WI38 (cell line): ENCODE results near the gene ARPC5.

Experiments used
- H3K4me3 ChIP-seq: 2 replicates; pipeline ENCODE4 v1.5.1; 2011; ENCODE audit warnings: low read depth, mild to moderate bottlenecking, control low read depth, low read length
- TF ChIP-seq, protein P1 (sequence below): IDR thresholded peaks from 2 replicates; pipeline ENCODE4 v1.5.1; 2012; ENCODE audit warnings: low read depth, mild to moderate bottlenecking, control low read depth, low read length

The ARPC5 gene

DNA sequence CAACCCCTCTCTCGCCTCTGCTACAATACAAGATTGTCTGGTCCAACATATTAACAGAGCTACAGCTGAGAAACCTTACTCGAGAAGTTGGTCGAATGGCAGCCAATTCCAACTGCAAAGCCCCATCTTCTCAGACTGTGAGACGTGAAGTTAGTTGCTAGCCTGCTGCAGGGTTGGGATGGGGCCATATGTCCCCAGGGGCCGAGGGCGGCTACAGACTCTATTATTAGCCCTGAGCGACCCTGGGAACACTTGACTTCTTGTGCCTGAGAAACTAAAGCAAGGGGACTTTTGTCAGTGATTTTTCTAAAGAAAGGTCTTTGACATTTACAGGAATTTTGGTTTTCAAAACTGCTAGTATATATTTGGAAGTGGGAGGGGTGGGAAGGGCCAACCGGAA is 59.0 kb downstream of the ARPC5 start:
- no peak overlapping the region for H3K4me3 ChIP-seq
- TF ChIP-seq, protein P1, sequence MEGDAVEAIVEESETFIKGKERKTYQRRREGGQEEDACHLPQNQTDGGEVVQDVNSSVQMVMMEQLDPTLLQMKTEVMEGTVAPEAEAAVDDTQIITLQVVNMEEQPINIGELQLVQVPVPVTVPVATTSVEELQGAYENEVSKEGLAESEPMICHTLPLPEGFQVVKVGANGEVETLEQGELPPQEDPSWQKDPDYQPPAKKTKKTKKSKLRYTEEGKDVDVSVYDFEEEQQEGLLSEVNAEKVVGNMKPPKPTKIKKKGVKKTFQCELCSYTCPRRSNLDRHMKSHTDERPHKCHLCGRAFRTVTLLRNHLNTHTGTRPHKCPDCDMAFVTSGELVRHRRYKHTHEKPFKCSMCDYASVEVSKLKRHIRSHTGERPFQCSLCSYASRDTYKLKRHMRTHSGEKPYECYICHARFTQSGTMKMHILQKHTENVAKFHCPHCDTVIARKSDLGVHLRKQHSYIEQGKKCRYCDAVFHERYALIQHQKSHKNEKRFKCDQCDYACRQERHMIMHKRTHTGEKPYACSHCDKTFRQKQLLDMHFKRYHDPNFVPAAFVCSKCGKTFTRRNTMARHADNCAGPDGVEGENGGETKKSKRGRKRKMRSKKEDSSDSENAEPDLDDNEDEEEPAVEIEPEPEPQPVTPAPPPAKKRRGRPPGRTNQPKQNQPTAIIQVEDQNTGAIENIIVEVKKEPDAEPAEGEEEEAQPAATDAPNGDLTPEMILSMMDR: no peak

DNA sequence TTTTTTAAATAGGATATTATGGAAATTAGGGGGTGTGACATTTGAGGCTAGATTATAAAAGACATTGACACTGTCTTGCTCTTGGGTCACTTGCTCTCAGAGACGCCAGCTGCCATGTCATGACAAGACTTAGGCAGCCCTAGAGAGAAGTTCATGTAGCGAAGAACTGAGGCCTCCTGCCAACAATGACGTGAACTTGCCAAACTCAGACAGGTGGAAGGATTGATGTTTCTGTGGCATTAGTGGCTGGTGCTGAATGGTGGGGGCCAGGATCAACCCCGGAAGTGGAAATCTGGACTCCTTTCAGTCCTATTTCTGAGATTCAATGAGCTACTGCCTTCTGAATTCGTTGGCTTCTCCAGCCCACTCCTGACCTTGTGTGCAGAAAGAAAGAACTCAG is 60.0 kb downstream of the ARPC5 start:
- TF ChIP-seq, protein P1: no peak
- no peak overlapping the region for H3K4me3 ChIP-seq

DNA sequence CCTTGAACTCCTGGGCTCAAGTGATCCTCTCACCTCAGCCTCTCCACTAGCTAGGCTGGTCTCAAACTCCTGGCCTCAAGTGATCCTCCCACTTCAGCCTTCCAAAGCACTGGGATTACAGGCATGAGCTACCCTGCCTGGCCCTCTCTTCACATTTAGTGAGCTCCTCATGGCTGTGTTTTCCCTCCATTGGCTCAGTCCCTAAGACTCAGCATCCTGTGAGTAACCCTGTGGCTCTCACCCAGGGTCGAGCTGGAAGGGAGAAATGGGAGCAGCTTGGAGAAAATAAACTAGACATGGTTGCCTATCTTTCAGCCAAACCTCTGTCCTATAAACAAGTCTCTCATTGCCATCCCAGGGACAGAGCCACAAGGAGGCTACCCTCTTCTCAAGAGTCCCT is 62.9 kb downstream of the ARPC5 start:
- no peak overlapping the region for H3K4me3 ChIP-seq
- TF ChIP-seq, protein P1: no peak

DNA sequence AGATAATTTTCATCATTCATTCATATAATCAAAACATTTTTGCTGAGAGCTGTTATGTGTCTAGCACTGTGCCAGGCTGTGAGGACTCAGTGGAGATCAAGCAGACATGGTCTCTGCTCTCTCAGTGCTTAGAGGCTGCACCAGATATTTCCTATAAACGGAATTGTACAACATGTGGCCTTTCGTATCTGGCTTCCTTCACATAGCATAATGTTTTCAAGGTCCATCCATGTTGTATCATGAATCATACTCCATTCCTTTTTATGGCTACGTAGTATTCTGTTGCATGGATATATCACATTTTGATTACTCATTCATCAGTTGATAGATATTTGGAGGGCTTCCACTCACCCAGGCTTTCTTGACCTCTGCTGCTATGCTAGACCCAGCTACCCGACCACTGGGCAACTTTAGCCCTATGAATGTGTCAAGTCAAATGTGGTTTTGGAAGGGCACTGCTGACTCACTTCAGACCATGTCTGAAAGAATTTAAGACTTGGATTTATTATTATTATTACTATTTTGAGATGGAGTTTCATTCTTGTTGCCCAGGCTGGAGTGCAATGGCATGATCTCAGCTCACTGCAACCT is 63.8 kb downstream of the ARPC5 start:
- TF ChIP-seq, protein P1: no peak
- H3K4me3 ChIP-seq: no peak overlapping the region
